CD4-positive, alpha-beta T cell treated with Interleukin-4 for 1 hour (primary cell): Measurements from ENCODE around the gene MACIR.

Experiments
- DNase-seq, 2 donors: peaks; one replicate each; pipeline ENCODE4 v3.0.0-alpha.2; 2020 to 2022

The MACIR gene

DNA sequence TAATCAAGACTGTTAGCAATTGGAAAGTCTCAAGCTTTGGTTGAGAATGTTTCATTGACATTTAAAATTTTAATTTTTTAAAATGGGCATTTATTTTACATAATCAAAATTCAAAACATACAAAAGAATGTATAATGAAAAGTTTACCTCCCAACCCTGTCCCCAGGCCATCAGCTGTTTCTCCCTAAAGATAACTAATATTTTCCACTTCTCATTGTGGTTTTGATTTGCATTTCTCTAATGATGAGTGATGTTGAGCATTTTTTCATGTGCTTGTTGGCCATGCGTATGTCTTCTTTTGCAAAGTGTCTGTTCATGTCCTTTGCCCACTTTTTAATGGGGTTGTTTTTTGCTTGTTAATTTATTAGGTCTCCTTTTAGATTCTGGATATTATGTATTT is 11.4 kb upstream of the MACIR start:
- DNase-seq: no peak

DNA sequence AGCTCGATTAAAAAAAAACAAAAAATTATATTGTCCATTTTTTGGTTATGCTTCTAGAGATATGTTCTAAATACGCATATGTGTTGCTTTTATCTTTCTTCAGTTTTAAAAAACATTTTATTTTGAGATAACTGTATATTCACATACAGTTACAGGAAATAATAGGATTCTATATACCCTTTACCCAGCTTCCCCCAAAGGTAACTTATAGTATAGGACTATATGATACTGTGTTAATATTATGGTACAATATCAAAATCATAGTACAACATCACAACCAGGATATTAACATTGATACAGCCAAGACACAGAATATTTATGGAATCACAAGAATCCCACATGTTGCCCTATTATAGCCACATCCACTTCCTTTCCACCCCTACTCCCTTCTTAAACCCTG is 9.5 kb upstream of the MACIR start:
- DNase-seq: no peak

DNA sequence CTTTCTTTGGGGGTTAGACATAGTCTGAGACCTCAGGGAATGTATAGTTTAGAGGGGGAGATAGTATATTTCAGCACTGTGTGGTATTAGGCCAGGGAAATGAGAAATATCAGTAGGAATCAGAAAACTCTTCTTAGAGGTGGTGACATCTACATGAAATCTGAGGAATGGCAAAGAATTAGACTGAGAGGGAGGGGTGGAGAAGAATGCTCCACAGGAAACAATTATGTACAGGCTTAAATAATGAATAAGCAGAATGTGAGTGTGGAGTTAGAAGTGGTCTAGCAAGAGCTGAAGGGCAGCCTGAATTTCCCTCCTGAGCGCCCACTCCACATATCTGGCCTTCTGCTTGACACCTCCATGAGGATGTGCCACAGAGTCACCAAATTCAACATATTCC is 3.6 kb upstream of the MACIR start:
- no peak for DNase-seq

DNA sequence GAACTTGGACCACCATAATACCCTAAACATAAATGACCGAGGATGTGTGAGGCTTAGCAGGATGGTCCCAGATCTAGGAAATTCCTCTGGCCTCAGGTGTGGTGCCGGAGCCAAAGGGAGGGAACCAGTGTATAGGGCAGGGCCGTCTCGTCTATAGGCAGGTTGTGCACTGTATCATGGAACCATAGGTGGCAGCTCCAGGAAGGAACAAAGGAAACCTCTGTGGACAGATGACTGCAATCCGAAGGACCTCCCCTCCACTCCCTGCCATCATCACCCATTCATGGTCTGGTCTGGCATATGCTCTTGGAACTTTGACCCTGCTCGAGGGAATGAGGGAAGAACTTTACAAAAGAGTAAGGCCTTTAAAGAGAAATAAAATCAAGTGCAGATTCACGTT is 2.9 kb upstream of the MACIR start:
- DNase-seq: no peak

DNA sequence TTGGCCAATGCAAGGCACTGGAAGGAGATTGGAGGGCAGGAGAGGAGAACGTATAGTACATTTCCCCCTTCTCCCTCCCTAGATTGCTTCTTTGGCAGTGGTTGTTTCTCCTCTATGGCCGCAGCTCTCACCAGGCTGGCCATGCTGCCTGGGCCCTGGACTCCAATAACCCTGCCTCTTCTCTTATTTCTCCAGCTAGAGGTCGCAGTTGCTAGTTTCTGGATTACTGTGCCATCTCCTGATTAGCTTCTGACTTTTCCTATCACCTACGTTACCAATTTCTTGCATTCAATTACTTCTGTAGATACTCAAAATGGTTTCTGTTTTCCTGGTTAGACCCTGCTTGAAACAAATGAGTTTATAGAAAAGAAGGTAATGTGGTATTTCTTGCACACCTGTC is 2.4 kb upstream of the MACIR start:
- no peak for DNase-seq

DNA sequence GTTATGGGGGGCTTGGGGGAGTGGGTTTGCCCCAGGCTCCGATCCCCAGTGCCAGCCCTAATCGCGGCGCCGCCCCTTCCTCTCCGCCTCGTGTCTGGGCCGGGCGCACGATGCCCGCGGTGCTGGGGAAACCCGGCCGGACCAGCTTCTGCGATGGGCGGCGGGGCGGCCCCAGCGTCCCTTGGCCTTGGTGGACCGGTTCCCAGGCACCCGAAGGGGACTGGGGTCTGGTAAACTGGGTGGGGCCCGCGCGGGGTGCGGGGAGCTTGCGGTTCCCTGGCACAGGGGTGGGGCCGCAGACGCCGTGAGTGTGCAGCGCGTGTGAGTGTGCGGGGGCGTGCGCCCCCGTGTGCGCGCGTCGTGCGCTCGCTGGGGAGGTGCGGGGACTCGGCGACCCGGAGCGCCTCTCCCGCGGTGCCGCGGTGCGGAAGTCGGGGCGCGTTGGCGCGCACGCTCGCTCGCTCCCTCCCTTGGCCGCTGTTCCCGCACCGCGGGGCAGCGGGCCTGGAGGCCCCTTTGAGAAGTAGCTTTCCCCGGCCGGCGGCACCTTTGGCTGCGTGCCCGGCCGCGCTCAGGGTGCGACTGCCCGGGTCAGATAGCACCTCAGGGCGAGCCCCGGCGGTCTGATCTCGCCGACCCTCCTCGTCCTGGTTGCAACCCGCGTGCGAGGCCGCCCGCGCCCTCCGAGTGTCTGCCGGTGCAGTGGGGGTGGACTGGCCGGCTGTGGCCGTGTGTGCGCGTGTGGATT is 568 bp downstream of the MACIR start:
- DNase-seq: peak; percentile 60 to 61

DNA sequence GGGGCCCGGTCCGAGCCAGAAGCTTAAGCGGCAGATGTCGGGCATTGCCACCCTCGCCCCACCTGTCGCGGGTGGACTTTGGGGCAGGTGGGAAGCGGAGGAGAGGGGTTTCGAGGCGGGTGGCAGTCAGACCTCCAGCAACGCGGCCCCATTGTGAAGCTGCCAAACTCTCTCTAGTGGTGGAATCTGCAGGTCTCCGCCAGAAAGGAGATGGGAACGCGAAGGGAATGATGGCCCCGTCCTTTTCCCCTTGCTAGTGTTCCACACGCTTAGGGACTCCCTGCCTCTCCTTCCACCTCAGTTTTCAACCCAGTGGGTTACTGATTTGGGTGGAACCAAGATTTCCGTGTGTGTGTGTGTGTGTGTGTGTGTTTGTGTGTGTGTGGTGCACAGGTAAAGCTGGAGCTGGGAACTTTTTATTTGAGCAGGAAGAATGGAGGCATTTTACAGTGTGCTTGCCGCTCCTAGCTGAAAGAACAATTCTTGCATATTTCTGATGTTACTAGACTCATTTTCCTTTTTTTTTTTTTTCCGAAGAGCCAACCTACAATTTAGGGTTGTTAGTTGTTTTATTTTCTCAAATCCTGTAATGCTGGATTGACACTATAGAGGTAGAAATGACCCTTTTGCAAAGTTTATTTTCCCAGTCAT is 1.3 kb downstream of the MACIR start:
- DNase-seq: no peak

DNA sequence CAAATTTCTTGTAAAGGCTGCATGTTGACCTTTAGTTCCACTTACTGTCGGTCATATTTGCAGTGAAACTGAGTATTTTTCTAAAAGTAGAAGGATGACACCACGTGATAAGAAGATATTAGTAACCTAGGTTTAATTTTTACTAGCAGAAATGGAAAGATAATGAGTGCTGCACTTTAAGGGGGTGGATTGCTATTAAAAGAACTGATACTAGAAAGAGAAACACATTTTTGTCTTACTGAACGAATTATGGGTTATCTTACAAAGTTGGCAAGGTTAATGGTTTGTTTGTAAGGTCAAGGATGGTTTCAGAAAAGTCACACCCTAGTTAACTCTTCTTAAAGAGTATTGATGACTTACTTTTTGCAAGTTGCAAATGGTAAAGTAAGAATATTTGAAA is 2.4 kb downstream of the MACIR start:
- no peak for DNase-seq

DNA sequence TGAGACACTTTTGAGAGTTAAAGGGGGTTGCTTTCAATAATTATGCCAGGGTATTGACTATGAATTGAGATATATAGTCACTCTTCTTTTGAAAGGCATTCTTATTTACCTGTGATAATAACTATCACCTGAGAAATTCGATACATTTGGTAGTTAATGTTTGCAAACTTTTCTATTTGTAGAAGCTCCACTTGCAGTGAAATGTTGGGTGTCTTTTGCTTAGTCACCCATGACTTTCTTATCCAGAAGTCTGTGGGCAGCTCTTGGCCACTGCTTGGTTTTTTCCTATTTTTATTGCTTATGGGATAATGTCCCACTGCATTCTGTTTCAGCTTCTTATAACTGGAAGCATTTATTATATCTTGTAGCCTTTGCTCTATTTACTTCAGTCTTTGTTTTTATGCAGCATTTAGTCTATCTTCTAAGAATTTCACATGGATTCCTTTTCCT is 3.9 kb downstream of the MACIR start:
- no peak for DNase-seq

DNA sequence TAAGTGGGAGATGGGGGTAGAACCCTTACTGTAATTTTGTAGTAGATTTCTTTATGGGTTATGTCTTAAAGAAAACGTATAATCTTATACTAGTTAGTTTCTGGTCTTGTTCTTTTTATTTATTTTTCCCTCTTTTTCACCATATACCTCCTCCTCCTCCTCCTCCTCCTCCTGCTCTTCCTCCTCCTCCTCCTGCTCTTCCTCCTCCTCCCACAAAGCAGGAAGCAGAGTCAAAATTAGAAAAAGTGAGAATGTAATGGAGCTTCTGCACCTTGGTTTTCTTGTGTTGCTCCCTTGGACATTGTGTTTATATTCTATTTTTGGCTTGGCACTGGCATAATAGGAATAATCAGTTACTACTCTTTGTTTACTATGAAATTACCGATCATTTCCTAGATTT is 4.5 kb downstream of the MACIR start:
- no peak for DNase-seq

DNA sequence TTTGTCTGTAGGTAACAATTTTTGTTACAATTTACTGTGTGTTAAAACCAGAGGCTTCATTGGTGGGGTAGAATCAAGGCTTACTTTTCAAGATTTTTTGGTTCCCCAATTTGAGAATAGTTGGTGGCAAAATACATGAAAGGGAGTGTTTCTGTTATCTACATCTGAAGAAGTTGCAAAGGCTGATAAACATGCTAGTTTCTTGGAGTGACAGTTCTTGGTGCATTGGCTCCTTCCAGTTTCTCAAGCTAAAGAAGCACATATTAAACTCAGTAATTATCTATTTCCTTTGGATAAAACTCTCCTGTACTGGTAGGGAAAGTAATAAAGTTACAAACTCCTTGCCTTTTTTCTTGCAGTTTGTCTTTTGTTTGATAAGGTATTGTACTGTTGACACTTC is 5.9 kb downstream of the MACIR start:
- DNase-seq: no peak

DNA sequence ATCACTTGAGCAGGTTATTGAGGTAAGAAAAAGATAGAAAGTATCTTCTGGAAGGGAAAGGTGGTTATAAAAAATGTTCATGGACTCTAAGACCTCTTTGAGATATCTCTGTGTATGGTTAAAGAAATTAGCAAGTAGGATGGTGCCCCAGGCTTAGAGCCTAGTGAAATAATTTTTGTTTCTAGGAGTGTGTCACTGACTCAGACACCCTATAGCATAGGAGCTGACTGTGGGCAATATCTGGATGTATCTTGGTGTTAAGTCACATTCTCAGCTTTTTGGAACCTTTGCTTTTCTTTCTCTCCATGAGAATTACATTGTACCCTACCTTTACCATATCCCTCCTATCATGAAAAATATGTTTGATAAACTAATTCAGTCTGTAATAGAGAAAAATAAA is 12.0 kb downstream of the MACIR start:
- no peak for DNase-seq

DNA sequence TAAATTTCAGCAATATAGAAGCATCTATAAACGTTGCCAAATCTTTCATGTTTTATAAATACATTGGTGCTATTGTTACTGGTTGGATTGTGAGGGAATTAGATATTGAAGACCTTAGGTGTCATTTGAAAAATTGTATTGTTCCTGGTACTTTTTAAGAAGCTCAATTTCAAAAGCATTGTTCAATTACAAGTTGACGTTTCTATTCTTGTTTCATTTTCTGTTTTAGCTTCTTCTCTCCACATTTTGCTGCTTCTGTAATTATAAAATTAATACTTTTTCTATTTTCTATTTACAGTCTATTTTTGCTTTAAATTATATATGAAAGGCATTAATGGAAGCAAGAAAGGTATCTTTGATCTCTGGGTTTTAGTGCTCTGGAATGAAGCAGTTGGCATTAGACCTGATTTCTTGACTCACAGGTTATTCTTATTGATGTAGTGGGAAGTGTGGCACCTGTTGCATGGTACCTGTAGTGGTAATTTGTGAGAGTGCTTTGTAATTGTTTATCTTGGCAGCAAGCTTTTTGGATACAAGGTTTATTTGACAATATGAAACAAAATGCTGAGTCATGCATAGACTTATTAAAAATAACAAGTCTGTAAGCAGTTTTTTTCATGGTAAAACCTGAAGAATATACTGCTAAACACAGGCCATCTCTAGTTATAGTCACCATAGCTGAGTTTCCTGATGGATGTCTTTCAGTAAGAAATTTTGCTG is 13.2 kb downstream of the MACIR start:
- no peak for DNase-seq

DNA sequence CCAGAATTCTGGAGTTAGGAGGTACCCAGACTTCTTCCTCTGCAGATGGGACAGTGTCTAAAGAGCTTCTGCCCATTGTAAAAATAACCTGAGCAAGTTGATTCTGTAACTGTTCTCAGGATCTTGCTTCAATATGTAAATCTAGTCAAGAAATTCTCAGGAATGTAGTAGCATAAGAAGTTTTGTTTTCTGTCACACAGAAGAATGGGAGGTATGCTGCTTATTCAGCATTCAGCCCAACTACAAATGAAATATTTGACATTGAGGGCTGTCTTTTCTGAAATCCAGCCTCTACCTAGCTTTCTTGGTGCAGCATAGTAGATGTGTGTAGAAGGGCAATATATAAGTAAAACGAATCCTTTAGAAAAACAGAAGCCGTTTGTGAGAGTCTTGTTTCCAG is 13.8 kb downstream of the MACIR start:
- no peak for DNase-seq

DNA sequence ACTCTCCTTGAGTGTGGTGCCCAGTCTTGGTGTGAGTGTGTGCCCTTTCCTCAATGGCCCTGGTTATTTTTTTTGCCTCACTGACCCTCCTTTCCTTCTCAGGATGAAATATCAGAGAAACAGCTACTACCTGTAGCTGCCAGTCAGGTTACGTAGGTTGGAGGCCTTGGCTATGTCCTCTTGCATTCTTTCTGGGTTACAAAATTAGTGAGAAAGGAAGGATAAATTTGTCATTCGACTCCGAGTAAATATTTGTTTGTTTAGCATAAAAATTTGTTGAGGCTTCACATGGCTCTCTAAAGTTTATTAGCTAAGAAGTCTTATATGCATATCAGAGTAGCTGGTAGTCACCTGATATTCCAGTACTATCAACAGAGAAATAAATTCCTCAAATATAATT is 15.4 kb downstream of the MACIR start:
- no peak for DNase-seq

DNA sequence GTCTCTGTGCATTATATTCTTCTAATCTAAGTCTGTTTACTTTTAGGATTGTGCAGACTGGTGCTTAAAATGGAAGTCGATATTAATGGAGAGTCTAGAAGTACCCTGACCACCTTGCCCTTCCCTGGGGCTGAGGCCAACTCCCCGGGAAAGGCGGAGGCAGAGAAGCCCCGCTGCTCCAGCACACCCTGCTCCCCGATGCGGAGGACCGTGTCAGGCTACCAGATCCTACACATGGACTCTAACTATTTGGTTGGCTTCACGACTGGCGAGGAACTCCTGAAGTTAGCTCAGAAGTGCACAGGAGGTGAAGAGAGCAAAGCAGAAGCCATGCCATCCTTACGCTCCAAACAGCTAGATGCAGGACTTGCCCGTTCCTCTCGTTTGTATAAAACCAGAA is 17.3 kb downstream of the MACIR start:
- DNase-seq: no peak

DNA sequence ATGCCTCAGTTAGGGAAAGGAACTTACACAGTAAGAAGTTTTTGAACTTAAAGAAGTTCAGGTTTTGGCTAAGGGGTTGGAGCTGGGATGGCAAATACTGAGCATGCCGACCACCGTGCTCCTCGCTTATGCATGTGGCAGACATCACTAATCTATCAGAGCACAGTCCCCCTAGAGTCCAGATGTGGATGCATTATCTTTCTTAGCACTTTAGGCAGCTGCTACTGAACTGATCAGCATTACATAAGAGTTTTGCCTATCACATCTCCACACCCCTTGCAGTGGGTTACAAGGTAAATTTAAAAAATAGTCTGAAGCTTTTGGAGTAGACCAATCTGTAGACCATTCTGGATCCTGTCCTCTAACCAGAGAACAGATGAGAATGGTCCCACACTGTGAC is 22.4 kb downstream of the MACIR start:
- no peak for DNase-seq

DNA sequence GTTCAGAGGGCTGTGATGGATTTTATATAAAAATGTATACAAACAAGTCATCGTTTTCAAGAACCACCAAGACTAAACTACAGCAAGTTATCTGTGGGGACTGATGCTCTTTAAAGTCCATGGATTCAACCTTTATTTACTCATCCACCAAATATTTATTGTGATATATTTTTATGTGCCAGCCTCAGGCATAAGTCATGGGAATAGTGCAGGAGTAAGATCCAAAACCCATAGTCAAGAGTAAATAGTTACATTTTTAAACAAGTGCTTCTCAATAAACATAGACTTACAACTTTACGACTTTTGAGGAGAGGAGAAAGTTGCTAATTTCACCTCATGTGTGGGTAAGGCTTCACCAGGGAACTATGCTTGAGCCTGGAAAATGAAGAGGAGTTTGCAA is 24.6 kb downstream of the MACIR start:
- no peak for DNase-seq

DNA sequence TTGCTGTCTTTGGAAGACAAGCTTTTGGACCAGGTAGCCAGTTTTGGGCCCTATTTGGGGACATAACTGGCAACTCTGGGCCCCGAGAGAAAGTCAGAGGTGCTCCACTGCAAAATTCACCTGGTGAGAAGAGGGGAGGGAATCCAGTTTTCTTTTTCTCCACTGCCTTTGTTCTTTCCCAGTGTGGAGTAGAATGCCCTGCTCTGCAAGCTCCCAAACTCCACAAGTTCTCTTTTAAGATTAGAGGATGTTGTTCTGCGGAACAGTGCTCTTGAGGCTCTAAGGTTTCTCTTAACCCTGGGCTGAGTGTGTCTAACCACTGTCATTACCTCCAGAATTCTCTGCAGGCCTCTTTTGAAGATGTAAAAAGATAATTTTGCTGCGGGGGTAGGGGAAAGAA is 25.3 kb downstream of the MACIR start:
- DNase-seq: no peak

DNA sequence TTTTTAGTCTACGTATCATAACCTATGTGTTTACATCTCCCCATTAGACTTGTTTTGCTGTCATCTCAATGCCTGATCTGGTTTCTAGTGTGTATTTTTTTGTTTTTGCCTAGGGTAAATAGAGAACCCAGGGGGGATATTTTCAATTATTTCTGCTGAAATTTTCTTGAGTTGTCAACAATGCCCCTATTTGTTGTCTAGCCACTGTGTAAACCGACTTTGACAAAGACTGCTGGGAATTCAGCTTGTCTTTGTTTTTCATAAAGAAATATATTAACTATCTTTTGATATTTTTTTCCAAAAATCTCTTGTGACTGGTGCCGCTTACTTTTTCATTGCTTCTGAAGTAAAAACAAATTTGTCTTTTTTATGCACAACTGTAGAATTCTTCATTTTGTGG is 28.1 kb downstream of the MACIR start:
- DNase-seq: no peak

DNA sequence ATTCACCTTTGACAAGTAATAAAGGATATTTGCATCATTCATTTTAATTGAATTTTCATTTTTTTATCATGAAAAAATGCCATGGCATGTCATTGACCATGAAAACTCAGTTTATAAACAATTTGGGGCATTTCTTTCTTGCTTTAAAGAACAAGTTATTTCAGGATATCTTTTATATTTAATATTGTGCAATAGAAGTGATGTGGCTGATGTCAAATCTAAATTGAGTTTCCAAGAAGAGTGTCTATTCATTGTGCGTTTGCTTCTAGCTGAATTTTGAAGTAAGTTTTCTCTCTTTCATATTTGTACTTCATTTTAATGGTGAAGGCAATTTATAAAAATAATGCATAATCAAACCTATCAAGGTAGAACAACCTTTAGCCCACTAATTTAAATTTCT is 30.5 kb downstream of the MACIR start:
- DNase-seq: no peak

DNA sequence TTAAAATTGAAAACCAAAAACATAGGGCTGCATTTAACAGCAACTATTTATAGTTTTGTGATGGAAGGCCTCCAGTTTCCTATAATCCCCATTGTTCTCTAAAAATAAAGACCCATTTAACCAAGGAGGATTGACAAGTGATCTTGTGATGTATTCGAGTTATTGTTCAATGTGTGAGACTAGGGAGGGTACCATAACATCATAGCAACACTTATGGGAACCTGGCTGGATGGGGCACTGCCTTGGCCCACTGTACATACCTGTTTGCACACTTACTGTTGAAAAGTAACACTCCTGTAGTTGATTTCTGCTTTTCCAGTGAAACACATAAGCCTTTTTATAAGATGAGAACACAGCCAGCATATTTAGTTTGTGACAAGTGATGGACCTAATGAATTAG is 32.3 kb downstream of the MACIR start:
- no peak for DNase-seq

DNA sequence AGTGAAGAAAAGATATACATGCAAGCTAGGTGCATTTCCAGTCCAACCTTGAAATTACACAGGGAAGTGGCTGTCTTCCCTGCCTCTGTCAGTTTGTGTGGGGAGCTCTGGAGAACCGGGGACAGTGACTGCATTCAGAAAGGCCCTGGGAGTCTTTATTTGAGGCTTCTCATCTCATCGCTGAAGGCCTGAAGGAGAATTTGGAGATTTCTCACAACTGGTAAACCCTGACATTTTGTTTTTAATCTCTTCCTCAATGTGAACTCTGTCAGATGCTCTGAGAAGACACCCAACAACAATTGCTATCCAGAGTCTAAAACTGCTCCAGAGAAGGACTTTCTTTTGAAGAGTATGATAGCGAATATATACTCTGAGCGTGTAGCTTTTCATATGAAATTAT is 33.0 kb downstream of the MACIR start:
- no peak for DNase-seq

DNA sequence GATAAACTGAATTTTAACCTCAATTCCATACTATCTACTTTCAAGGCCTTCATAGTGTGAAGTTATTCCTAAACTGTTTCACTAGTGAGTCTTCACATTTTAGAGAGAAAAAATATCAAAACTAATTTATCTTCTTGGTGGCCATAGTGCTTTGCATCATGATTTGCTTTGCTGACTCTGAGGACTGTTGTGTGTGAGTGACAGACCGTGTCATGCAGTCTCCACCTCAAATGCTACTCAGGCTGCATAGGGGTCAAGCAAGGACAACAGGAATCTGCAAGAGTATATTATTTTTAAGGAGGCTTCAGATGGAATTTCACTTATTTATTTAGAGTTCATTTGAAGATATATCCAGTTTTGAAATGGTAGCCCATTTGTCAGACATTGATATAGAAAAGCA is 34.5 kb downstream of the MACIR start:
- DNase-seq: no peak
